Keratinocyte (primary cell): ENCODE measurements around the gene HOXC5. TPM values are rescaled to one million over a fixed set of nuclear protein-coding genes. Genes with fewer than 3 reads are reported as not detected.

ENCODE experiments used
- DNase-seq: peaks from one replicate; pipeline ENCODE4 v3.0.0-alpha.2; 2011; ENCODE audit warnings: low read depth, missing footprints, low spot score
- FAIRE-seq: peaks from 2 replicates; lab custom pipeline; 2011; peaks lifted over from hg19 to GRCh38; lab: Jason Lieb, UNC
- H2AFZ ChIP-seq: 2 replicates; pipeline ENCODE4 v1.6.0; 2012; ENCODE audit warnings: low read length, control low read depth, inconsistent platforms; ENCODE audit not compliant: control insufficient read depth
- H3K27ac ChIP-seq: 2 replicates; pipeline ENCODE4 v1.5.1; 2011; ENCODE audit warnings: low read length; ENCODE audit not compliant: control insufficient read depth, insufficient read depth
- H3K27me3 ChIP-seq: 3 replicates; pipeline ENCODE4 v1.6.0; 2011; ENCODE audit warnings: low read length; ENCODE audit not compliant: control insufficient read depth, insufficient read depth; ENCODE audit errors: extremely low read depth
- H3K36me3 ChIP-seq, 2 experiments: 2 replicates in 1 of 2; 3 replicates in 1 of 2; pipeline ENCODE4 v1.5.1; 2011; ENCODE audit warnings: low read length in 2 of 2, mild to moderate bottlenecking in 1 of 2; ENCODE audit not compliant: control insufficient read depth in 2 of 2, insufficient read depth in 2 of 2; ENCODE audit errors: extremely low read depth in 1 of 2
- H3K4me1 ChIP-seq: 3 replicates; pipeline ENCODE4 v1.5.1; 2011; ENCODE audit warnings: low read length; ENCODE audit not compliant: control insufficient read depth, insufficient read depth; ENCODE audit errors: extremely low read depth
- H3K4me2 ChIP-seq: 3 replicates; pipeline ENCODE4 v1.6.0; 2011; ENCODE audit warnings: low read depth, low read length; ENCODE audit not compliant: control insufficient read depth, insufficient read depth; ENCODE audit errors: extremely low read depth
- H3K4me3 ChIP-seq, 3 experiments: fragments of 200-600 bp in 1 of 3; sonication (generic) in 1 of 3; 2 replicates in 2 of 3; 3 replicates in 1 of 3; pipeline ENCODE4 v1.5.1; 2011 to 2016; ENCODE audit warnings: low read length in 3 of 3, mild to moderate bottlenecking in 3 of 3, control low read depth in 2 of 3, inconsistent platforms in 1 of 3, low read depth in 1 of 3, mixed read lengths in 1 of 3, mixed run types in 1 of 3, moderate library complexity in 1 of 3; ENCODE audit not compliant: control insufficient read depth in 2 of 3, insufficient read depth in 2 of 3; ENCODE audit errors: extremely low read depth in 1 of 3
- H3K79me2 ChIP-seq: 2 replicates; pipeline ENCODE4 v1.6.0; 2012; ENCODE audit warnings: low read length; ENCODE audit not compliant: control insufficient read depth, insufficient read depth
- H3K9ac ChIP-seq: 3 replicates; pipeline ENCODE4 v1.6.0; 2011; ENCODE audit warnings: low read length; ENCODE audit not compliant: control insufficient read depth, insufficient read depth; ENCODE audit errors: extremely low read depth
- H3K9me1 ChIP-seq: 3 replicates; pipeline ENCODE4 v1.6.0; 2011; ENCODE audit warnings: low read length; ENCODE audit not compliant: control insufficient read depth, insufficient read depth; ENCODE audit errors: extremely low read depth
- H3K9me3 ChIP-seq: 2 replicates; pipeline ENCODE4 v1.5.1; 2012; ENCODE audit warnings: low read depth, low read length; ENCODE audit not compliant: control insufficient read depth
- H4K20me1 ChIP-seq: 3 replicates; pipeline ENCODE4 v1.6.0; 2011; ENCODE audit warnings: low read length; ENCODE audit not compliant: control insufficient read depth, insufficient read depth; ENCODE audit errors: extremely low read depth
- EZH2 ChIP-seq: IDR thresholded peaks from one replicate; pipeline ENCODE4 v1.6.1; 2012; ENCODE audit warnings: inconsistent platforms, mild to moderate bottlenecking, low read length, moderate library complexity
- dilution Hi-C: fragments of 300-500 bp; cut with MboI; formaldehyde crosslinking; loops from one replicate; pipeline ENCODE4 v1.7.0; 2020; ENCODE audit warnings: low sequenced_read_pairs; ENCODE audit not compliant: extremely low pct_ligation_motif_present
- polyA plus RNA-seq, 5 experiments: library from polyadenylated mRNA; depleted of rRNA in 3 of 5; stranded (reverse) in 3 of 5; stranded (forward) in 1 of 5; unstranded in 1 of 5; fragments of >200 nt; gene quantifications; 1 replicate in 1 of 5; 2 replicates in 3 of 5; 3 replicates in 1 of 5; pipeline versions ENCODE4 v1.2.1 to v1.2.3, GENCODE V29; 2011 to 2012; ENCODE audit warnings: missing spikeins in 2 of 5, low read depth in 1 of 5, low replicate concordance in 1 of 5
- TF ChIP-seq, protein P1 (sequence below), 3 experiments: IDR thresholded peaks in 1 of 3; conservative IDR thresholded peaks in 1 of 3; optimal IDR thresholded peaks in 1 of 3; 2 replicates in 2 of 3; 3 replicates in 1 of 3; pipeline versions ENCODE3 to v1.5.1; 2011; ENCODE audit warnings: low read length in 3 of 3, mild to moderate bottlenecking in 3 of 3, moderate library complexity in 2 of 3, control low read depth in 1 of 3, inconsistent platforms in 1 of 3; ENCODE audit not compliant: insufficient read depth in 2 of 3; ENCODE audit errors: extremely low read depth in 1 of 3

The HOXC5 gene
- polyA plus RNA-seq, 1 donor (not counting 4 experiments of a cell fraction or from before 2014, with no cell fraction given), result 0.18 TPM

DNA sequence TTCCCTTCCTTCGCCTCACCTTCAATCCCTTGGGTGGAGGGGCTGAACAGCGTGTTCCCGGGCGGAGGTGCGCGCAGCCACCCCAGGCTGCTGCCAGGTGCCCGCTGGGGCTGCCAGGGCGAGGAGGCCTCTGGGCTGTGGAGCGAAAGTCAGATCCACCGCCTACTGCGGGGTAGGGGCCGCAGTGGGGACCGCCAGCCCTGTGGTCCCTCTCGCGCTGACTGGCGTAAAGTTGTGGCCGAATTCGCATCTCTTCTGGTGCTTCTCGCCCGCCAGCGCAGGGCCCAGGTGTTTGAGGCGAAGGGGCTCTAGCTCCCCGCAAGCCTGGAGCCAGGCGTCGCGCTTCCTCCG is 13.9 kb downstream of the HOXC5 start:
- FAIRE-seq (no peak), DNase-seq (no peak)
- Histone ChIP-seq H3K4me3 (no peak overlapping the region), H3K79me2 (no peaks in the 10 kb centered on the region), H3K27me3 (no peaks in the 10 kb centered on the region), H3K9me3 (no peaks in the 10 kb centered on the region), H3K9me1 (no peaks in the 10 kb centered on the region), H3K4me1 (peaks cover 11% of the 10 kb centered on the region), H3K9ac (no peak overlapping the region), H4K20me1 (no peaks in the 10 kb centered on the region), H3K4me2 (no peak overlapping the region), H2AFZ (no peak overlapping the region), H3K36me3 (no peaks in the 10 kb centered on the region), H3K27ac (no peak overlapping the region)
- TF ChIP-seq EZH2, result no peak
- TF ChIP-seq, protein P1, sequence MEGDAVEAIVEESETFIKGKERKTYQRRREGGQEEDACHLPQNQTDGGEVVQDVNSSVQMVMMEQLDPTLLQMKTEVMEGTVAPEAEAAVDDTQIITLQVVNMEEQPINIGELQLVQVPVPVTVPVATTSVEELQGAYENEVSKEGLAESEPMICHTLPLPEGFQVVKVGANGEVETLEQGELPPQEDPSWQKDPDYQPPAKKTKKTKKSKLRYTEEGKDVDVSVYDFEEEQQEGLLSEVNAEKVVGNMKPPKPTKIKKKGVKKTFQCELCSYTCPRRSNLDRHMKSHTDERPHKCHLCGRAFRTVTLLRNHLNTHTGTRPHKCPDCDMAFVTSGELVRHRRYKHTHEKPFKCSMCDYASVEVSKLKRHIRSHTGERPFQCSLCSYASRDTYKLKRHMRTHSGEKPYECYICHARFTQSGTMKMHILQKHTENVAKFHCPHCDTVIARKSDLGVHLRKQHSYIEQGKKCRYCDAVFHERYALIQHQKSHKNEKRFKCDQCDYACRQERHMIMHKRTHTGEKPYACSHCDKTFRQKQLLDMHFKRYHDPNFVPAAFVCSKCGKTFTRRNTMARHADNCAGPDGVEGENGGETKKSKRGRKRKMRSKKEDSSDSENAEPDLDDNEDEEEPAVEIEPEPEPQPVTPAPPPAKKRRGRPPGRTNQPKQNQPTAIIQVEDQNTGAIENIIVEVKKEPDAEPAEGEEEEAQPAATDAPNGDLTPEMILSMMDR (optimal IDR thresholded peaks at IDR 0.05 in 1 of 3, IDR thresholded peaks at IDR 0.05 in 1 of 3, conservative IDR thresholded peaks at IDR 0.05 in 1 of 3; ENCODE audit: extremely low read depth in 1 of 3, insufficient read depth in 2 of 3, low read length in 3 of 3), result no peak
- dilution Hi-C loops, result no loop called here

DNA sequence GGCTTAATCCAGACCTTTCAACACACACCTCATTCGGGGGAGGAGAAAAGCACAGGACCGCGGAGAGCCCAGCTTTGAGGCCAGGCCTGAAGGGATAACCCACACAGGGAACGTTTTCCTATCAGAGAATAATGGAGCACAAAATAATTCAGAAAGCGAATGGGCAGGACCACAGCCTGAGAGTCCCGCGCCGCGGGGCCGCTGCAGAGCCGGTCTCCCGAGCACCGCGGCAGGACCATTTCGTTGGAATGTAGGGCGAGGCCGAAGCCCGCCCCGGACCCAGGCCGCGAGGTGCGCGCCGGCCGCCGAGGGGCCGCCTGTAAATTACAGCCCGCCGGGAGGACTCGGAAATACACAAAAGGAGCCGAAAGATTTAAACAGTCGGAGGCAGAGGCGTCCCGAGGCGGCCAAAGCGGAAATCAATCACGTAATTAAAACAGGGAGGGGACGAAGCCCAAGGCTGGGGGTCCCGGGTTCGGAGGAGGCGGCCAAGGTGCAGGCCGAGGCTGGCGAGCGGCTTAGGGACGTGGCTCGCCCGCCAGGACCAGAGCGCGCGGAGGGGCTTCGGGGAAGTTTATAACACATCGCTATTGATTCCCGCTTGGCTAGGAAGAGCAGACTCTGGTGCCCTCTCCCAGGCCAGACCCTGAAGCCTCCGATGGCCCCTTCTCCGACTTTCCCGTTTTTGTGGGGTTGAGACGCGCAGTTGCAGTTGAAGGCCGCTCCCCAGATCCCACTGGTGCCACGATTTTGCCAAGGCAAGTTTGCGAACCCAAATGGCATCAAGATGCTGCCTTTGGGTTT is 14.5 kb downstream of the HOXC5 start:
- Histone ChIP-seq H3K79me2 (no peaks in the 10 kb centered on the region), H3K9me1 (no peaks in the 10 kb centered on the region), H3K9me3 (no peaks in the 10 kb centered on the region), H3K27me3 (no peaks in the 10 kb centered on the region), H3K9ac (no peak overlapping the region), H3K4me2 (no peak overlapping the region), H2AFZ (no peak overlapping the region), H3K36me3 (no peaks in the 10 kb centered on the region), H3K27ac (no peak overlapping the region), H3K4me3 (no peak overlapping the region), H3K4me1 (peaks cover 17% of the 10 kb centered on the region), H4K20me1 (no peaks in the 10 kb centered on the region)
- dilution Hi-C loops, result no loop called here
- TF ChIP-seq EZH2, result no peak
- TF ChIP-seq, protein P1 (optimal IDR thresholded peaks at IDR 0.05 in 1 of 3, IDR thresholded peaks at IDR 0.05 in 1 of 3, conservative IDR thresholded peaks at IDR 0.05 in 1 of 3; ENCODE audit: extremely low read depth in 1 of 3, insufficient read depth in 2 of 3, low read length in 3 of 3), result no peak
- DNase-seq (no peak), FAIRE-seq (no peak)
